IPS-NIHi11 (cell line): ENCODE results near the gene TMOD3.

Experiments used
- DNase-seq: peaks from one replicate; pipeline ENCODE4 v3.0.0; 2012; ENCODE audit warnings: mixed read lengths, low spot score

The TMOD3 gene

GRCh38 chr15:51828621-51829375 lies 655 bp upstream of the TMOD3 start:
- DNase-seq: no peak

GRCh38 chr15:51830276-51830806 lies 888 bp downstream of the TMOD3 start:
- no peak for DNase-seq

- no peak for DNase-seq
Measured at GRCh38 chr15:51833772-51834171, 4.3 kb downstream of the TMOD3 start.

GRCh38 chr15:51837792-51838251 lies 8.4 kb downstream of the TMOD3 start:
- DNase-seq: no peak

- no peak for DNase-seq
Measured at GRCh38 chr15:51838270-51838669, 8.8 kb downstream of the TMOD3 start.

GRCh38 chr15:51840692-51841091 lies 11.2 kb downstream of the TMOD3 start:
- no peak for DNase-seq

GRCh38 chr15:51841406-51842040 lies 12.1 kb downstream of the TMOD3 start:
- no peak for DNase-seq

GRCh38 chr15:51842265-51842664 lies 12.8 kb downstream of the TMOD3 start:
- DNase-seq: no peak

- DNase-seq: no peak
Measured at GRCh38 chr15:51842852-51843737, 13.6 kb downstream of the TMOD3 start.

- DNase-seq: no peak
Measured at GRCh38 chr15:51844747-51845426, 15.4 kb downstream of the TMOD3 start.

GRCh38 chr15:51846066-51846462 lies 16.6 kb downstream of the TMOD3 start:
- no peak for DNase-seq

- DNase-seq: no peak
Measured at GRCh38 chr15:51846463-51847230, 17.2 kb downstream of the TMOD3 start.

- DNase-seq: no peak
Measured at GRCh38 chr15:51848811-51849210, 19.4 kb downstream of the TMOD3 start.

- DNase-seq: no peak
Measured at GRCh38 chr15:51849860-51850259, 20.4 kb downstream of the TMOD3 start.

- DNase-seq: no peak
Measured at GRCh38 chr15:51853998-51854397, 24.5 kb downstream of the TMOD3 start.

- DNase-seq: no peak
Measured at GRCh38 chr15:51855612-51856011, 26.2 kb downstream of the TMOD3 start.

- DNase-seq: no peak
Measured at GRCh38 chr15:51856714-51857380, 27.4 kb downstream of the TMOD3 start.

- no peak for DNase-seq
Measured at GRCh38 chr15:51861557-51862359, 32.3 kb downstream of the TMOD3 start.

- DNase-seq: no peak
Measured at GRCh38 chr15:51863131-51863530, 33.7 kb downstream of the TMOD3 start.
